ENCODE measurements around the gene PIK3C2B.

The PIK3C2B gene

GRCh38 chr1:204478921-204479320 lies 15.7 kb downstream of the PIK3C2B start:
- DNase-seq, result no peak

DNA sequence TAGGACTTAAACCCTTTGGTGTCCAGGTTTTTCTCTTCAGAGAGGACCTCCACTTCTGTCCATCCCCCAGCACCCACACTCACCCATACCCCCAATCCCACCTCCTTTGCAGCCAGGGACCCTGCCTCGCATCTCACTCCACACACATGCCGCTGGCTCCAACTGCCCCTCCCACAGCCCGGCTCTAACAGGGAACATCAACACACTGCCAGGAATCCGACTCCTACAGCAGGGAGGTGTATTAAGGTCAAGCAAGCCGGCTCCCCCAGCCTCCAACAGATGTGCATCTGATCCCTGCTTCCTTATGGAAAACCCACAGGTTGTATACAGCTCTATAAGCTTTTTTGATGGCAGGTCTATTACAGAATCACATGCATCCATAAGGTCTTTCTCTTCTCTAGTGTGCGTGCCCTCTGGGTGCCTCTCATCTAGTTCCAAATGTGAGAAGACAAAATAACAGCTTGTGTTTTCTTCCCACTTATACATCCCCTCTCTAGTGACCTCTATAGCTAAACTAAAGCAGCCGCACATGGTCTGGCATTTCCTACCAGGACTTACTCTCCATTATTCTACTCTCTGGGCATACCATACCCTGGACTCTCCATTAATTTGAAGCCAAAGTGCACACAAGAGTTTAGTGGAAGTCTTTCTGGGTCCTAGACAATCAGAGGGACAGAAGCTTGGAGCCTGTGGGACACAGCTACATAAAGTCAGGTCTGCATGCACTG lies 16.3 kb downstream of the PIK3C2B start:
- no peak for DNase-seq

- DNase-seq, result no peak
Measured at GRCh38 chr1:204477036-204477740, 17.4 kb downstream of the PIK3C2B start.

GRCh38 chr1:204476563-204476962 lies 18.0 kb downstream of the PIK3C2B start:
- DNase-seq, result no peak

GRCh38 chr1:204475656-204476432 lies 18.8 kb downstream of the PIK3C2B start:
- DNase-seq, result no peak

DNA sequence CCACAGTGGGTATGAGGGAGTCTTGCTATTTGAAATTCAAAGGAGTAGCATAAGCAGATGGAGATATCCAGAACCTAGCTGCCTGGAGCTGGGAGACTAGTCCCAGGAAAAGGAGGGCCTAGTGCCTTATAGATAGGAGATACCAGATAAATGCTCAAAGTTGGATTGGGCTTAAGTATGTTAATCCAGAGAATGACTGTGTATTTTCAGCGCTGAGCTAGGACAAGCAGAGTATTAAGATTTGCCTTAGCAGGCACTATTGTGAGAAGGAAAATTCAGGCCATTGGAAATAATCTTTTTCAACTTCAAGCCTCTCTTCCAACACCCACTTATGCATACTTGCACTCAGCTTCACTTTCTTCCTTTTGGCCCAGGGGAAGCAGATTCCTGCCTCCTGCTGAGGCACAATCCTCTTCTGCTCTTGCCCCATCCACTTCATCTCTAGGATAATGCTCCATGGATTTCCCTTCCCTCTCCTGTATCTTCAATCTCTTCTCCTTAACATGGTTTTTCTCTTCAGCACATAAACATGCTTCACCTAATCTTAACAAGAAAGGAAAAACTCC lies 21.1 kb downstream of the PIK3C2B start:
- DNase-seq, result no peak

- DNase-seq, result no peak
Measured at GRCh38 chr1:204472660-204473059, 21.9 kb downstream of the PIK3C2B start.

DNA sequence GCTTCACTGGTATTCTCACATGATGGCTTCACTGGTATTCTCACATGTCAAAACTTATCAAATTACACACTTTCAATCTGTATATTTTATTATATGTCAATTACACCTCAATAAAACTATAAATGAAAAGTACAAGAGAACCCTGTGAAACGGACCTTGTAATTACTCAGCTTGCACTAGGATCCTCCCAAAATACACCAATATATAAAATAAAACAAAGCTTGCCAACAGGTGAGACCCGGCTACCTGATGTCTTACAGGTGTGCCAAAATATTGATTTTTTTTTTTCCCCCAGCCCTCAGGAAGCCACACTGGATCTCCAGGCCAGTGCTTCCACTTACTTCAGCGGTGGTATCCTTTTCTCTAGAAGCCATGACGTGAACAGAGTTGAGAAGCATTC lies 22.9 kb downstream of the PIK3C2B start:
- no peak for DNase-seq

DNA sequence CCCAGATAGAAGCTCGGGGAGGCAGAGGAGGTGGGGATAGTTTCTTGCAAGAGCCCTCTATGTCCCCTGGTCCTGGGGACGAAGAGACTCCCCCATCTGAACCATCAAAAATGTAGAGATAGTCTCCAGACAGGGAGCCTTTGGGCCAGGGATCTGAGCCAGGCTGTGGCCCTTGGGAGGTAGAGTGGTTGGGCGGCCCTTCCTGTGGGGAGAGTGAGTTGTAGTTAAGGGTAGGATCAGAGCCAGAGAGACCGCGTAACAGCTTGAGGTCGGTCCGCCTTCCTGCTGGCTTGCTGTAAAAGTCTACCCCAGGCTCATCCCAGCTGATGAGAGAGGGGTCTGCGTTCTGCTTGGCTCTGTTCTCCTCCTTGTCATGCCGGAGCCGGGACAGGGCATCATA lies 25.3 kb downstream of the PIK3C2B start:
- DNase-seq, result no peak

GRCh38 chr1:204468766-204469302 lies 25.8 kb downstream of the PIK3C2B start:
- DNase-seq, result no peak

DNA sequence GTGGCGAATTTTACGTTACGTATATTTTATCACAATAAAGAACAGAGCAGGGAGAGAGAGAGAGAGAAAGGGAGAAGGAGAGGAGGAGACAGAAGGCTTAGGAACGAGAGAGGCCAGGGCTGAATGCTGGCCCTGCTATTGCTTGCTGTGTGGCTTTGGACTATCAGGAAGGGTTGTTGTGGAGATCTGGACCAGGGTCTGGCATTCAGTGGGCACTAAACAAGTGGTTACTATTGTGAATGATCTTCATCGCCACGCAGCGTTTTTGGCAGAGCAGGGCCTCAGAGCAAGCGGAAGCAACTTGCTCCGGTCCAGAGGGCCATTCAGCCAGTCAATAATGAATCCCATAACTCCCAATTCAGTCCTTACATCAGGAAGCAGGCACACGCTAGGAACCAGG lies 26.4 kb downstream of the PIK3C2B start:
- DNase-seq, result no peak

DNA sequence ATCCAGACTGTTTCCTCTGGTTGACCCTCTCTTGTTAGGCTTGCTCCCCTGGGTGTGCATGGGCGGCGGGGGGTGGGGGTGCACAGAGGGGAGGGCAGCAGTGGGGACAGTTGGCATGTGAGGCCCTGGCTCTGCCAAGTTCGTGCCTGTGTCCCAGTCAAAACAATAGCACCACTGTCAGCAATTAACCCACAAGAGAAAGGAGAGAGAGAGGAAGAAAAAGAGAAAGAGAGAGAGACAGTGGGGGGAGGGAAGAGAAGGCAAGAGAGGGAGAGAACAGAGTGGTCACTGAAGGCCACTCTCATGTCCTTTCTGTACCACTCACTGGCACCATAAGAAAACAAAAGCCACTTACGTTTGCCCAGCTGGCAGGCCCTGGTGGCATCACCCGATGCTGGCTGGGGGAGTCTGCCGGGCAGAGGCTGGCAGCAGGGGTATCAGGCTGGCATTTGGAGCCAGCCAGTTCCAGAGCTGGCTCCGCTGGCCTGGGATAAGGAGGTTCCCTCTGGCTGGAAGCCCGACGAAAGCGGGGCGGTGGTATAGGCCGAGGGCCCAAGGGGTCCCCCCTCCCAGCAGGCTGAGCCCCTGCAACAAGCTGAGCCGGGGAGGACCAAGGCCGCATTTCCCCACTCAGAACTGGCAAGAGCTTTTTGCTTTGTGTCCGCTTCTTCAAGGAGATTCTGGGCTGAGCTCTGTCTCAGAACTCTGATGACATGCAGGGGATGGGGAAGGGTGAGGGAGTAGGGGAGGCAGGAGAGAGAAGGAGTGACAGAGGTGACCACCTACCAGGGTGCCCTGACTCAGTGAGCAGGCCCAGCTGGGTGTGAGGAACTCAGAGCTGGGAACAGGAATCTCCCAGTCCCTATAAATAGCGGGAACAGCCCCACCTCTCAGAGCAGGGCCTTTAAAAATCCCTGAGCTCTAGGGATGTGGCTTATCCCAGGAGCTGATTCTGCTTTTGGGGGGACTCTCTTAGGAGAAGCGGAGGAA lies 27.9 kb downstream of the PIK3C2B start:
- no peak for DNase-seq

GRCh38 chr1:204465546-204466415 lies 28.8 kb downstream of the PIK3C2B start:
- no peak for DNase-seq

GRCh38 chr1:204464701-204465100 lies 29.9 kb downstream of the PIK3C2B start:
- DNase-seq, result no peak

DNA sequence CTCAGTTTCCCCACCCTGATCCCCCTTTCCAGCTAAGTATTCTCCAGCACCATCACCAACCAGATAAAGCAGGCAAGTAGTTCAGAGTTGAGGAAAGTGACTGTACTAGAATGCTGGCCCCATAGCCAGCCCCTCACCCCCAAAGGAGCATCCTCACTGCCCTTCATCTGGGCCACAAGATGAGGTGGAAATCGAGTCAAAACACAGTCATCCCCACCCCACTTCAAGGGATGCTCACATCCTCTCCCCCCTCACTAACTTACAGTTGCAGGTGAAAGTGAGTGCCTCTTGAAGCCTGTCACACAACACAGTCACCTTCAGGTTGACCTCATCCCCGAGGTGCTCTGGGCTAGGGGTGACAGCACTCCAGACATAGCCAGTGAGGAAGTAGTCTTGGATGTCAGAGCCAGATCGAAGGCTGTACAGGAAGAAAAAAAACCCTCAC lies 30.4 kb downstream of the PIK3C2B start:
- no peak for DNase-seq

- no peak for DNase-seq
Measured at GRCh38 chr1:204463125-204464060, 31.2 kb downstream of the PIK3C2B start.

GRCh38 chr1:204462229-204462561 lies 32.4 kb downstream of the PIK3C2B start:
- no peak for DNase-seq

DNA sequence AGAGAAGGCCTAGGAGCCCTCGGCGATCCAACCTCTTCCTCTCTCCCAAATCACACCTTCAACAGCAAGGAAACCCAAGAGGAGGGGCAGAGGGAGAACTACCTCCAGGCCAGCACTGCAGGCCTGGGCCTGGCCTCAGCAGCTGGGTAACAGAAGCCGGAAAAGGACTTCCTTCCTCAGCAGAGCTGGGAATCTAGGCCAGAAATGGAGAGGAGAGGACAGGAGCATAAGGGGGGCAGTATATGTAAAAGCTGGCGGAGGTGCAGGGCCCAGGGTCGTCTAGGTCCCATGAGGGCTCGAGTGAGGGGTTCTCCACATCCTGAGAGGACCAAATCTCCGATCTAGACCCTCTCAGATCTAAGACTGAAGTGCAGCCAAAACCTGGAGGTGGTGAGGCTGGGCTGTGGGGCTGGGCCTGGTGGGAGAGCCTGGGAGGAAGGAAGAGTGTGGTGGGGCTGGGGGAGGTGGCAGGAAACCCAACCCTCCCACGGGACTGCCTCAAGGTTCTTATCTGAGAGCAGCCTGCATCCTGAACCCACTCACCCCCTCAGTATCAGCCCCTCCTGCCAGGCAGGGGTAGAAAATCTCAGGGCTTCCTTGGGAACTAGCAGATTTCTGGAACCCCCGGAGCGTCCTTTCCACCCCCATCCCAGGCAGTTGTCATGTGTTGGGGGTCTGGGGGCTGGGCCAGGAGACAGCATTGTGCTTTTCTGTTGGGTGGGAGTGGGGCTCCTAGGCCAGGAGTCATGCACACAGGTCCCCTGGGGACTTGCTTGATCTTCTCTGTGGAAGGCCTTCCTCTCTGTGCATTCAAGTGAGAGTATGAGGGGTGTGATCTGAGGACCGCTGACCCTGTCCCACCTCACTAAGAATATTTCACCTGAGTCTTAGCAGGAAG lies 33.0 kb downstream of the PIK3C2B start:
- no peak for DNase-seq

DNA sequence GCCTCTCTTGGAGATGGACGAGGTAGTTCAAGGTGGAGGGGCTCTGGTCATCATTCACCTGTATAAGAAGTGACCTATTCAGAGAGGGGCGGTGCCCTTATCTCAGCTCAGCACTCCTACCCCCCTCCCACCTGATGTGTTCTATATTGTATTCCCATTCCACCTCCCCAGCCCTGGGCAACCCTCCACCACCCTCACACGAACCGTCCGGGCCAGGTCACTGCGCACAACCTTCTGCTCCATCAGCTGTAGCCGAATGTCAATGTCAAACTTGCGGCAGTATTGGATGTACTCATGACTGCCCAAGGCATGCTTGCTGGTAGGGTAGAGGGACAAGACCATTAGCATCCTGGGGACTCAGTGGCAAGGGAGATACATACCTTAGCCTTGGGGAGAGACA lies 34.3 kb downstream of the PIK3C2B start:
- DNase-seq, result no peak
